Nephron (organoid): ENCODE results near the gene AP2A1.

ENCODE experiments used
- H3K27ac Mint-ChIP-seq, 3 experiments: 2 replicates each; pipeline ENCODE4 v1.8.0; 2020; ENCODE audit warnings: mixed read lengths in 3 of 3, mild to moderate bottlenecking in 2 of 3, moderate library complexity in 1 of 3
- H3K27me3 Mint-ChIP-seq: 2 replicates; pipeline ENCODE4 v1.8.0; 2021; ENCODE audit warnings: low read depth, mild to moderate bottlenecking, moderate library complexity, mixed read lengths
- H3K36me3 Mint-ChIP-seq: 2 replicates; pipeline ENCODE4 v1.8.0; 2020; ENCODE audit warnings: low read depth, mixed read lengths
- H3K4me1 Mint-ChIP-seq: 2 replicates; pipeline ENCODE4 v1.8.0; 2020; ENCODE audit warnings: mixed read lengths
- H3K4me3 Mint-ChIP-seq, 3 experiments: 2 replicates each; pipeline ENCODE4 v1.8.0; 2020; ENCODE audit warnings: mild to moderate bottlenecking in 3 of 3, mixed read lengths in 3 of 3, moderate library complexity in 2 of 3
- H3K9me3 Mint-ChIP-seq: 2 replicates; pipeline ENCODE4 v1.8.0; 2020; ENCODE audit warnings: mixed read lengths
- CTCF ChIP-seq, 3 experiments: fragments of 200-600 bp; sonication (generic); IDR thresholded peaks; one replicate each; pipeline ENCODE4 v1.5.0; 2021; ENCODE audit warnings: antibody characterized with exemption in 3 of 3; ENCODE audit not compliant: unreplicated experiment in 3 of 3

The AP2A1 gene

DNA sequence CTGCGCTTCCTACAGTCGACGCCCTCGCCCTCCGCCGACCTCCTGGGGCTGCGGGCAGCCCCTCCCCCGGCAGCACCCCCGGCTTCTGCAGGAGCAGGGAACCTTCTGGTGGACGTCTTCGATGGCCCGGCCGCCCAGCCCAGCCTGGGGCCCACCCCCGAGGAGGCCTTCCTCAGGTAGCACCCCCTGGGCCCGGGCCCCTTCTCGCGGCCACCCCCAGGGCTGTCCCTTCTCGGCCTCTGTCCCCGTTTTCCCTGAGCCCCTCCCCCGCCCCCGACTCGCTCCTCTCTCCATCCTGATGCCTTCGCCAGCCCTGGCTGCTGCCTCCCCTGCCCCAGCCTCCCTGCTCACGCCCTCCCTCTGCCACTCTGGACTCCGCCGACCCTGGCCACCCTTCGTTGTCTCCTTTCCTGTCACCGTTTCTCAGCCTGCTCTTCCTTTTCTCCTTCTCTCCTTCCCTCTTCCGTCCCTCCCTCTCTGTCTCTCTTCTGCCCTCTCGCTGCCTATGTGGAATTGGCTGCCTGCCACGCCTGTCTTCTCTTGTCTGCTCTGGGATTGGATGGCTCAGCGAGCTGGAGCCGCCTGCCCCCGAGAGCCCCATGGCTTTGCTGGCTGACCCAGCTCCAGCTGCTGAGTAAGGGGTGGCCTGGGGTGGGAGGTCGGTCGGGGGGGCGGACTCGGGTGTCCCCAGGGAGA is 35.3 kb downstream of the AP2A1 start:
- H3K4me1 Mint-ChIP-seq, result peaks cover 18% of the 10 kb centered on the region
- no peaks in the 10 kb centered on the region for H3K27me3 Mint-ChIP-seq
- peaks cover 42% of the 10 kb centered on the region for H3K36me3 Mint-ChIP-seq
- peak; percentile 18 to 34 (median 27) for TF ChIP-seq CTCF (IDR thresholded peaks at IDR 0.05; ENCODE audit: unreplicated experiment in 3 of 3)
- H3K9me3 Mint-ChIP-seq, result no peaks in the 10 kb centered on the region
- H3K4me3 Mint-ChIP-seq, result peak overlapping the region; percentile 75 to 82 (median 82)
- peak overlapping the region; percentile 74 to 89 (median 80) for H3K27ac Mint-ChIP-seq

- peaks cover 35% of the 10 kb centered on the region for H3K36me3 Mint-ChIP-seq
- H3K4me1 Mint-ChIP-seq, result peaks cover 21% of the 10 kb centered on the region
- peak overlapping the region; percentile 39 to 89 (median 80) for H3K27ac Mint-ChIP-seq
- no peaks in the 10 kb centered on the region for H3K27me3 Mint-ChIP-seq
- no peak for TF ChIP-seq CTCF (IDR thresholded peaks at IDR 0.05; ENCODE audit: unreplicated experiment in 3 of 3)
- H3K4me3 Mint-ChIP-seq, result peak overlapping the region; percentile 75 to 82 (median 82)
- no peaks in the 10 kb centered on the region for H3K9me3 Mint-ChIP-seq
Measured at GRCh38 chr19:49802836-49803528, 36.2 kb downstream of the AP2A1 start.

GRCh38 chr19:49803529-49803856 is 36.7 kb downstream of the AP2A1 start:
- TF ChIP-seq CTCF (IDR thresholded peaks at IDR 0.05; ENCODE audit: unreplicated experiment in 3 of 3), result no peak
- Mint-ChIP-seq H3K4me1 (peaks cover 22% of the 10 kb centered on the region), H3K27me3 (no peaks in the 10 kb centered on the region), H3K36me3 (peaks cover 31% of the 10 kb centered on the region), H3K9me3 (no peaks in the 10 kb centered on the region), H3K27ac (peak overlapping the region; percentile 28 to 89 (median 39)), H3K4me3 (peak overlapping the region; percentile 36 to 39 (median 38))

DNA sequence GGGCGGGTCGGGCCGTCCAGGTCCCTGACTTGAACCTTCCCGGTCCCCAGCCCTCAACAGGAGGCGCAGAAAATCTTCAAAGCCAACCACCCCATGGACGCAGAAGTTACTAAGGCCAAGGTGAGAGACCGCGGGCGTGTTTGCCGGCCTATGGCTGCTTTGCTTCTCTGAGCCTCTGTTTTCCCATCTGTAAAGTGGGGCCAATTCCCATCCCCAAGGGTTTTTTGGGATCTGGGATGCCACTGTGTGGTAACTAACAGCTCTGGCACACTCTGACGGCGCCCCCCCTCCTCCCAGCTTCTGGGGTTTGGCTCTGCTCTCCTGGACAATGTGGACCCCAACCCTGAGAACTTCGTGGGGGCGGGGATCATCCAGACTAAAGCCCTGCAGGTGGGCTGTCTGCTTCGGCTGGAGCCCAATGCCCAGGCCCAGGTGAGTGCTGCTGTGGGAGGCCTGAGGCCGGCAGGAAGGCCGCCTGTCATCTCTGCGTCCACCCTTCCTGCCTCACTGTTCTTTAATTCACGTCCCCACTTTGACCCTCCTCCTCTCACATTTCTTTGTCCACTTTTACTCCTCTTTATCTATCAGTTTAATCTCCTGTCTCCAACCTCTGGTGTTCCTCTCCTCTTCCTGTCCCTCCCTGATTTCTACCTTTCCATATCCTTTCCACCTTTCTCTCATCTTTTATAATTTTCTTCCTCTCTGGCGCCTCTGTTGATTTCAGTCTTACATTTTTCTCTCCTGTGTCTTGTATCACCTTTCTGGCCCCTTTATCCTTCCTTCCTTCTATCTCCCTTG is 39.2 kb downstream of the AP2A1 start:
- no peak for TF ChIP-seq CTCF (IDR thresholded peaks at IDR 0.05; ENCODE audit: unreplicated experiment in 3 of 3)
- peak overlapping the region in 1 of 3 experiments; percentile 22 for H3K4me3 Mint-ChIP-seq
- H3K9me3 Mint-ChIP-seq, result no peaks in the 10 kb centered on the region
- H3K27ac Mint-ChIP-seq, result peak overlapping the region; percentile 36 to 75 (median 38)
- peaks cover 34% of the 10 kb centered on the region for H3K4me1 Mint-ChIP-seq
- peaks cover 19% of the 10 kb centered on the region for H3K36me3 Mint-ChIP-seq
- no peaks in the 10 kb centered on the region for H3K27me3 Mint-ChIP-seq

DNA sequence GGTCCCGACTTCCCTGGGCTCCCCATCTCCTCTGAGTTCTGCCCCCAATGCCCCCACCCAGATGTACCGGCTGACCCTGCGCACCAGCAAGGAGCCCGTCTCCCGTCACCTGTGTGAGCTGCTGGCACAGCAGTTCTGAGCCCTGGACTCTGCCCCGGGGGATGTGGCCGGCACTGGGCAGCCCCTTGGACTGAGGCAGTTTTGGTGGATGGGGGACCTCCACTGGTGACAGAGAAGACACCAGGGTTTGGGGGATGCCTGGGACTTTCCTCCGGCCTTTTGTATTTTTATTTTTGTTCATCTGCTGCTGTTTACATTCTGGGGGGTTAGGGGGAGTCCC is 39.8 kb downstream of the AP2A1 start:
- Mint-ChIP-seq H3K27me3 (no peaks in the 10 kb centered on the region), H3K4me3 (no peak overlapping the region), H3K9me3 (no peaks in the 10 kb centered on the region), H3K4me1 (peaks cover 34% of the 10 kb centered on the region), H3K36me3 (peaks cover 19% of the 10 kb centered on the region), H3K27ac (peak overlapping the region; percentile 36 to 75 (median 38))
- no peak for TF ChIP-seq CTCF (IDR thresholded peaks at IDR 0.05; ENCODE audit: unreplicated experiment in 3 of 3)
